Neuronal stem cell (in vitro differentiated cells): ENCODE data around the gene NECTIN4.

Experiments used
- DNase-seq: peaks from one replicate; pipeline ENCODE4 v3.0.0-alpha.2; 2013; ENCODE audit warnings: low spot score
- H2AFZ ChIP-seq: one replicate; pipeline ENCODE4 v1.6.1; 2013; ENCODE audit warnings: mild to moderate bottlenecking, low read length, inconsistent platforms
- H2AK5ac ChIP-seq: 2 replicates; pipeline ENCODE4 v1.6.1; 2013; ENCODE audit warnings: low read depth, mild to moderate bottlenecking, inconsistent platforms, low read length, moderate library complexity, mixed read lengths
- H2BK120ac ChIP-seq: 2 replicates; pipeline ENCODE4 v1.6.1; 2013; ENCODE audit warnings: low read depth, mild to moderate bottlenecking, inconsistent platforms, low read length, moderate library complexity, mixed read lengths
- H2BK12ac ChIP-seq: one replicate; pipeline ENCODE4 v1.6.1; 2013; ENCODE audit warnings: low read length, inconsistent platforms
- H2BK15ac ChIP-seq: 2 replicates; pipeline ENCODE4 v1.6.1; 2013; ENCODE audit warnings: mild to moderate bottlenecking, low read length, inconsistent platforms, mixed read lengths
- H2BK5ac ChIP-seq: one replicate; pipeline ENCODE4 v1.6.1; 2013; ENCODE audit warnings: inconsistent platforms, mild to moderate bottlenecking, low read length, moderate library complexity
- H3K14ac ChIP-seq: one replicate; pipeline ENCODE4 v1.6.1; 2013; ENCODE audit warnings: low read length, inconsistent platforms
- H3K18ac ChIP-seq: 2 replicates; pipeline ENCODE4 v1.6.1; 2013; ENCODE audit warnings: low read length, inconsistent platforms
- H3K23ac ChIP-seq: 2 replicates; pipeline ENCODE4 v1.6.1; 2013; ENCODE audit warnings: low read depth, mild to moderate bottlenecking, mixed read lengths, low read length, inconsistent platforms; ENCODE audit not compliant: poor library complexity
- H3K27ac ChIP-seq: replicated peaks from 3 replicates; pipeline ENCODE4 v1.5.1; 2013; ENCODE audit warnings: low read length, inconsistent platforms
- H3K27me3 ChIP-seq, 3 experiments: 2 replicates each; pipeline ENCODE4 v1.6.1; 2013; ENCODE audit warnings: low read length in 3 of 3, mild to moderate bottlenecking in 2 of 3, inconsistent platforms in 1 of 3, low read depth in 1 of 3, mixed read lengths in 1 of 3, moderate library complexity in 1 of 3; ENCODE audit not compliant: control insufficient read depth in 3 of 3, insufficient read depth in 3 of 3
- H3K36me3 ChIP-seq, 2 donors: replicated peaks in 1 of 2; 2 replicates each; pipeline ENCODE4 v1.6.1; 2013; ENCODE audit warnings: low read length in 2 of 2; ENCODE audit not compliant: control insufficient read depth in 2 of 2, insufficient read depth in 2 of 2
- H3K4ac ChIP-seq: 2 replicates; pipeline ENCODE4 v1.6.1; 2013; ENCODE audit warnings: inconsistent platforms, mild to moderate bottlenecking, low read length, moderate library complexity
- H3K4me1 ChIP-seq, 2 donors: 1 replicate in 1 of 2; 2 replicates in 1 of 2; pipeline ENCODE4 v1.6.1; 2013; ENCODE audit warnings: low read length in 2 of 2, low read depth in 1 of 2; ENCODE audit not compliant: control insufficient read depth in 2 of 2, insufficient read depth in 1 of 2
- H3K4me2 ChIP-seq: one replicate; pipeline ENCODE4 v1.6.1; 2013; ENCODE audit warnings: mild to moderate bottlenecking, low read length, inconsistent platforms; ENCODE audit not compliant: insufficient read depth, poor library complexity, severe bottlenecking
- H3K4me3 ChIP-seq, 2 donors: 2 replicates each; pipeline ENCODE4 v1.5.1; 2013; ENCODE audit warnings: low read length in 2 of 2, mild to moderate bottlenecking in 2 of 2, inconsistent platforms in 1 of 2, moderate library complexity in 1 of 2
- H3K79me1 ChIP-seq: one replicate; pipeline ENCODE4 v1.6.1; 2013; ENCODE audit warnings: low read depth, mild to moderate bottlenecking, inconsistent platforms, low read length, moderate library complexity
- H3K9ac ChIP-seq: one replicate; pipeline ENCODE4 v1.6.1; 2013; ENCODE audit warnings: mild to moderate bottlenecking, low read depth, low read length, inconsistent platforms; ENCODE audit not compliant: poor library complexity
- H3K9me3 ChIP-seq, 2 donors: replicated peaks in 1 of 2; 2 replicates each; pipeline versions ENCODE3 to v1.6.1; 2013; ENCODE audit warnings: low read length in 2 of 2, mild to moderate bottlenecking in 2 of 2, inconsistent platforms in 1 of 2, low read depth in 1 of 2, mixed read lengths in 1 of 2, moderate library complexity in 1 of 2; ENCODE audit not compliant: control insufficient read depth in 2 of 2, insufficient read depth in 1 of 2
- H4K8ac ChIP-seq: one replicate; pipeline ENCODE4 v1.6.1; 2013; ENCODE audit warnings: low read depth, mild to moderate bottlenecking, inconsistent platforms, low read length, moderate library complexity
- H4K91ac ChIP-seq: one replicate; pipeline ENCODE4 v1.6.1; 2013; ENCODE audit warnings: low read length, low read depth, mild to moderate bottlenecking, inconsistent platforms; ENCODE audit not compliant: poor library complexity
- WGBS, 2 donors: extraction: QIAGEN DNeasy Blood & Tissue Kit; methylation state at CpG; one replicate each; pipeline ENCODE4 v1.1.7; 2013; ENCODE audit warnings: missing lambda C conversion rate in 2 of 2, mixed read lengths in 1 of 2; ENCODE audit not compliant: insufficient read length in 2 of 2, insufficient replicate concordance in 1 of 2; ENCODE audit errors: extremely low coverage in 2 of 2; 5-methylcytosine and 5-hydroxymethylcytosine counted together

The NECTIN4 gene

GRCh38 chr1:161132410-161133219, 43.3 kb upstream of the NECTIN4 start, which contains the start of gene DEDD:
Gene DEDD (minus strand): TSS chr1:161132667. CDS start chr1:161124462, 8,205 bp downstream.
- Histone ChIP-seq H2BK120ac (no peak within 1 kb of the TSS), H2BK5ac (peak within 1 kb of the TSS; percentile 84), H3K9ac (peak within 1 kb of the TSS; percentile 94), H3K23ac (peak within 1 kb of the TSS; percentile 94), H3K14ac (peak within 1 kb of the TSS; percentile 72), H3K4ac (no peak within 1 kb of the TSS), H2BK15ac (no peak within 1 kb of the TSS), H3K36me3 (peaks cover 11 to 30% of the 10 kb centered on the region in 2 donors), H4K91ac (no peak within 1 kb of the TSS), H3K27ac (peak within 1 kb of the TSS; percentile 88), H3K4me3 (peak within 1 kb of the TSS; percentile 74 to 94), H3K27me3 (no peaks in the 10 kb centered on the region), H2AFZ (peak within 1 kb of the TSS; percentile 78), H3K4me2 (peak within 1 kb of the TSS; percentile 83), H3K9me3 (no peaks in the 10 kb centered on the region), H2AK5ac (peak within 1 kb of the TSS; percentile 82), H2BK12ac (no peak within 1 kb of the TSS), H3K4me1 (peaks cover 3 to 15% of the 10 kb centered on the region in 2 donors), H3K18ac (peak within 1 kb of the TSS; percentile 93), H3K79me1 (peaks cover 5% of the 10 kb centered on the region), H4K8ac (no peak within 1 kb of the TSS)
- no CpG with 5 or more reads among the region's 68 CpGs for WGBS, 2 donors
- DNase-seq = peak; percentile 95

GRCh38 chr1:161131523-161132409, 42.4 kb upstream of the NECTIN4 start:
- H3K27me3 ChIP-seq = no peaks in the 10 kb centered on the region
- no peak for DNase-seq

GRCh38 chr1:161130266-161130665, 40.9 kb upstream of the NECTIN4 start:
- Histone ChIP-seq H3K4me2 (no peak overlapping the region), H4K91ac (no peak overlapping the region), H3K14ac (no peak overlapping the region), H3K4me1 (peaks cover 3 to 15% of the 10 kb centered on the region in 2 donors), H2BK12ac (no peak overlapping the region), H3K4ac (no peak overlapping the region), H3K27me3 (no peaks in the 10 kb centered on the region), H2BK15ac (no peak overlapping the region), H2BK120ac (no peak overlapping the region), H3K36me3 (peaks cover 19 to 50% of the 10 kb centered on the region in 2 donors), H3K27ac (no peak overlapping the region), H4K8ac (no peak overlapping the region), H3K79me1 (peaks cover 5% of the 10 kb centered on the region), H2BK5ac (no peak overlapping the region), H3K23ac (no peak overlapping the region), H2AFZ (no peak overlapping the region), H3K4me3 (no peak overlapping the region), H2AK5ac (no peak overlapping the region), H3K9me3 (no peaks in the 10 kb centered on the region), H3K9ac (no peak overlapping the region), H3K18ac (no peak overlapping the region)
- WGBS, 2 donors = no CpG with 5 or more reads among the region's 1 CpG
- no peak for DNase-seq

More at GRCh38 chr1:161131523-161132409, 42.4 kb upstream of the NECTIN4 start:
- peak overlapping the region; percentile 83 for H3K4me2 ChIP-seq
- no peak overlapping the region for H2BK12ac ChIP-seq
- H4K8ac ChIP-seq = no peak overlapping the region
- H3K79me1 ChIP-seq = peaks cover 5% of the 10 kb centered on the region
- no peak overlapping the region for H2BK120ac ChIP-seq
- peak overlapping the region; percentile 94 for H3K9ac ChIP-seq
- H4K91ac ChIP-seq = no peak overlapping the region
- peak overlapping the region; percentile 74 to 94 for H3K4me3 ChIP-seq
- H3K4ac ChIP-seq = no peak overlapping the region
- peak overlapping the region; percentile 82 for H2AK5ac ChIP-seq
- H3K23ac ChIP-seq = peak overlapping the region; percentile 94
- no peak overlapping the region for H2BK15ac ChIP-seq
- peak overlapping the region; percentile 88 for H3K27ac ChIP-seq
- WGBS, 2 donors = no CpG with 5 or more reads among the region's 22 CpGs
- peaks cover 3 to 15% of the 10 kb centered on the region in 2 donors for H3K4me1 ChIP-seq
- peak overlapping the region; percentile 93 for H3K18ac ChIP-seq
- peak overlapping the region; percentile 84 for H2BK5ac ChIP-seq
- no peaks in the 10 kb centered on the region for H3K9me3 ChIP-seq
- H3K14ac ChIP-seq = peak overlapping the region; percentile 72
- H3K36me3 ChIP-seq = peaks cover 14 to 39% of the 10 kb centered on the region in 2 donors
- H2AFZ ChIP-seq = peak overlapping the region; percentile 78
